K562 (cell line): ENCODE data around the gene TCEA3. TPM values are rescaled to one million over a fixed set of nuclear protein-coding genes. Genes with fewer than 3 reads are reported as not detected.

Experiments
- CBX2 ChIP-seq: fragments of 200-600 bp; sonication (generic); IDR thresholded peaks from one replicate; pipeline ENCODE4 v1.6.1; 2012; ENCODE audit warnings: mild to moderate bottlenecking, low read length, inconsistent platforms; ENCODE audit not compliant: insufficient read depth, poor library complexity, severe bottlenecking
- CREBBP ChIP-seq: IDR thresholded peaks from one replicate; pipeline ENCODE4 v1.6.1; 2012; ENCODE audit warnings: low read depth, mild to moderate bottlenecking, control low read depth, inconsistent platforms, low read length
- ETS1 ChIP-seq: conservative IDR thresholded peaks from 2 replicates; pipeline ENCODE4 v1.6.1; 2011; ENCODE audit warnings: low read depth, mild to moderate bottlenecking, low read length; ENCODE audit not compliant: control insufficient read depth
- HDAC2 ChIP-seq: fragments of 450-650 bp; IDR thresholded peaks from 2 replicates; pipeline ENCODE4 v1.6.1; 2016; ENCODE audit warnings: mild to moderate bottlenecking
- KDM5B ChIP-seq: fragments of 200-600 bp; sonication (generic); IDR thresholded peaks from 2 replicates; pipeline ENCODE4 v1.6.1; 2012; ENCODE audit warnings: low read depth, mild to moderate bottlenecking, moderate library complexity, low read length, control low read depth, inconsistent platforms; ENCODE audit not compliant: insufficient replicate concordance
- MAX ChIP-seq: sonication (generic); formaldehyde crosslinking; IDR thresholded peaks from 2 replicates; pipeline ENCODE4 v1.9.0; 2022; ENCODE audit warnings: mild to moderate bottlenecking, missing genetic modification reagents
- RAD51 ChIP-seq: fragments of 450-650 bp; IDR thresholded peaks from 2 replicates; pipeline ENCODE4 v1.7.1; 2016; ENCODE audit warnings: low read depth, mild to moderate bottlenecking, borderline replicate concordance
- SUPT5H ChIP-seq: fragments of 450-650 bp; IDR thresholded peaks from 2 replicates; pipeline ENCODE4 v1.6.1; 2016
- TAF1 ChIP-seq: IDR thresholded peaks from 2 replicates; pipeline ENCODE4 v1.6.1; 2011; ENCODE audit warnings: mild to moderate bottlenecking, low read length, moderate library complexity; ENCODE audit not compliant: insufficient read depth, control insufficient read depth, severe bottlenecking; ENCODE audit errors: extremely low read depth
- TAF7 ChIP-seq: fragments of 450-650 bp; IDR thresholded peaks from 2 replicates; pipeline ENCODE4 v1.6.1; 2016; ENCODE audit warnings: missing genetic modification characterization, missing compliant biosample characterization
- TFE3 ChIP-seq: fragments of 450-650 bp; formaldehyde crosslinking; IDR thresholded peaks from 2 replicates; pipeline ENCODE4 v1.4.0; 2020; ENCODE audit warnings: mild to moderate bottlenecking, mixed read lengths
- TOE1 ChIP-seq, 2 experiments: fragments of 450-650 bp in 1 of 2; sonication (generic) in 1 of 2; formaldehyde crosslinking in 1 of 2; IDR thresholded peaks; 2 replicates each; pipeline versions ENCODE4 v1.7.1 to v1.8.0; 2016 to 2022; ENCODE audit warnings: borderline replicate concordance in 2 of 2, mild to moderate bottlenecking in 2 of 2, antibody characterized with exemption in 1 of 2, inconsistent platforms in 1 of 2, low read depth in 1 of 2, missing genetic modification reagents in 1 of 2, moderate library complexity in 1 of 2
- ZBTB33 ChIP-seq: sonication (generic); formaldehyde crosslinking; IDR thresholded peaks from 2 replicates; pipeline ENCODE4 v1.8.1; 2023; ENCODE audit warnings: mild to moderate bottlenecking, missing genetic modification reagents
- ZC3H4 ChIP-seq: sonication (generic); formaldehyde crosslinking; IDR thresholded peaks from 2 replicates; pipeline ENCODE4 v1.9.0; 2021; ENCODE audit warnings: missing genetic modification reagents, borderline replicate concordance
- ZNF121 ChIP-seq: sonication (generic); formaldehyde crosslinking; conservative IDR thresholded peaks from 2 replicates; pipeline ENCODE4 v1.8.0; 2022; ENCODE audit warnings: missing genetic modification reagents
- ZNF639 ChIP-seq, 2 experiments: fragments of 200-800 bp in 1 of 2; sonication (Bioruptor generic) in 1 of 2; sonication (generic) in 1 of 2; formaldehyde crosslinking in 1 of 2; IDR thresholded peaks in 1 of 2; conservative IDR thresholded peaks in 1 of 2; 2 replicates each; pipeline versions ENCODE4 v1.5.0 to v1.6.1; 2016 to 2020; ENCODE audit warnings: missing compliant biosample characterization in 1 of 2, missing genetic modification characterization in 1 of 2, missing genetic modification reagents in 1 of 2
- ZNF778 ChIP-seq: fragments of 450-650 bp; formaldehyde crosslinking; IDR thresholded peaks from 2 replicates; pipeline ENCODE4 v1.4.0; 2020; ENCODE audit warnings: mild to moderate bottlenecking, moderate library complexity
- polyA plus RNA-seq, 8 experiments: library from polyadenylated mRNA; depleted of rRNA in 4 of 8; stranded (reverse) in 5 of 8; unstranded in 3 of 8; fragments of >200 nt; fragmentation: Nextera tagmentation in 2 of 8; fragmentation: Illumina TruSeq in 1 of 8; extraction: Ambion mirVana in 2 of 8; extraction: Trizol in 1 of 8; gene quantifications; 2 replicates each; pipeline versions ENCODE4 v1.2.1 to v1.2.3, GENCODE V29; 2011 to 2014; ENCODE audit warnings: inconsistent platforms in 1 of 8, missing spikeins in 1 of 8
- total RNA-seq, 7 experiments: library from RNA; depleted of rRNA in 6 of 7; stranded (reverse); fragments of >200 nt in 6 of 7; fragmentation: Illumina TruSeq in 2 of 7; extraction: Trizol in 2 of 7; gene quantifications; 2 replicates each; pipeline versions ENCODE4 v1.2.1 to v1.2.3, GENCODE V29; 2011 to 2021; ENCODE audit warnings: low replicate concordance in 1 of 7

TCEA3 gene
- total and polyA plus RNA-seq, 9 of the 15 experiments (the other 6 are each of a cell fraction or from before 2014, with no cell fraction given): 0.03 to 0.55 (median 0.36) TPM

- TF ChIP-seq TFE3: peak; percentile 72
- no peak for TF ChIP-seq KDM5B
- TF ChIP-seq MAX (CRISPR knock-in tag): peak; percentile 48
- no peak for TF ChIP-seq SUPT5H
- TF ChIP-seq ZC3H4 (CRISPR knock-in tag): no peak
- 0 out of 2 replicates have a peak, but pooled peaks have one; percentile 37 for TF ChIP-seq ZBTB33 (CRISPR knock-in tag)
- no peak for TF ChIP-seq ZNF639 (CRISPR knock-in tag; conservative IDR thresholded peaks at IDR 0.05 in 1 of 2, IDR thresholded peaks at IDR 0.05 in 1 of 2)
- peak; percentile 58; the same call in 1 of the 2 replicates for TF ChIP-seq RAD51
- TF ChIP-seq ZNF121 (CRISPR knock-in tag): no peak
- TF ChIP-seq TAF7: no peak
- no peak for TF ChIP-seq TAF1
- TF ChIP-seq ETS1: no peak
- no peak for TF ChIP-seq CREBBP
- TF ChIP-seq CBX2: no peak
- TF ChIP-seq HDAC2: no peak
- TF ChIP-seq TOE1 (IDR thresholded peaks at IDR 0.05; ENCODE audit: borderline replicate concordance): peak; percentile 49; the same call in 1 of the 2 replicates
- TF ChIP-seq TOE1 (CRISPR knock-in tag; IDR thresholded peaks at IDR 0.05; ENCODE audit: borderline replicate concordance, low read depth): no peak
- no peak for TF ChIP-seq ZNF778 (CRISPR knock-in tag)
These were observed 40.8 kb downstream of the TCEA3 start (continued) for GRCh38 chr1:23383577-23384311.
